ENCODE data around the gene TTF2. TPM values are rescaled to one million over a fixed set of nuclear protein-coding genes. Genes with fewer than 3 reads are reported as not detected.

The TTF2 gene
- total RNA-seq, 1 donor from 2014 or later, result 53.0 TPM

DNA sequence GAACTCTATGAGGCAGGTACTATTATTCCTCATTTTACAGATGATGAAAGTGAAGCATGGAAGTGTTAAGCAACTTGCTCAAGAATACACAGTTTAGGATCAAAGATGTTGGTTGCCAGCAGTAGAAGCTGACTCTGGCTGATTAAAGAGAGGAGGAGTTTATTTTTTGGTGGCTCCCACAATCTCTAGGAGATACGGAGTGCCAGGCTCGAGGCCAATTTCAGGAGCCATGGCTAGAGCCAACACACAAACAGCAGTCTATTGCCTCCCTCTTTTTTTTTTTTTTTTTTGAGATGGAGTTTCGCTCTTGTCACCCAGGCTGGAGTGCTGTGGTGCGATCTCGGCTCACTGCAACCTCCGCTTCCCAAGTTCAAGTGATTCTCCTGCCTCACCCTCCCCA is 19.6 kb downstream of the TTF2 start:
- TF ChIP-seq, protein P1, sequence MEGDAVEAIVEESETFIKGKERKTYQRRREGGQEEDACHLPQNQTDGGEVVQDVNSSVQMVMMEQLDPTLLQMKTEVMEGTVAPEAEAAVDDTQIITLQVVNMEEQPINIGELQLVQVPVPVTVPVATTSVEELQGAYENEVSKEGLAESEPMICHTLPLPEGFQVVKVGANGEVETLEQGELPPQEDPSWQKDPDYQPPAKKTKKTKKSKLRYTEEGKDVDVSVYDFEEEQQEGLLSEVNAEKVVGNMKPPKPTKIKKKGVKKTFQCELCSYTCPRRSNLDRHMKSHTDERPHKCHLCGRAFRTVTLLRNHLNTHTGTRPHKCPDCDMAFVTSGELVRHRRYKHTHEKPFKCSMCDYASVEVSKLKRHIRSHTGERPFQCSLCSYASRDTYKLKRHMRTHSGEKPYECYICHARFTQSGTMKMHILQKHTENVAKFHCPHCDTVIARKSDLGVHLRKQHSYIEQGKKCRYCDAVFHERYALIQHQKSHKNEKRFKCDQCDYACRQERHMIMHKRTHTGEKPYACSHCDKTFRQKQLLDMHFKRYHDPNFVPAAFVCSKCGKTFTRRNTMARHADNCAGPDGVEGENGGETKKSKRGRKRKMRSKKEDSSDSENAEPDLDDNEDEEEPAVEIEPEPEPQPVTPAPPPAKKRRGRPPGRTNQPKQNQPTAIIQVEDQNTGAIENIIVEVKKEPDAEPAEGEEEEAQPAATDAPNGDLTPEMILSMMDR (conservative IDR thresholded peaks at IDR 0.05; ENCODE audit: low read depth, low read length), result no peak
- no peak overlapping the region for H3K4me3 ChIP-seq (ENCODE audit: low read depth, low read length)
- DNase-seq (ENCODE audit: low read depth), result no peak

DNA sequence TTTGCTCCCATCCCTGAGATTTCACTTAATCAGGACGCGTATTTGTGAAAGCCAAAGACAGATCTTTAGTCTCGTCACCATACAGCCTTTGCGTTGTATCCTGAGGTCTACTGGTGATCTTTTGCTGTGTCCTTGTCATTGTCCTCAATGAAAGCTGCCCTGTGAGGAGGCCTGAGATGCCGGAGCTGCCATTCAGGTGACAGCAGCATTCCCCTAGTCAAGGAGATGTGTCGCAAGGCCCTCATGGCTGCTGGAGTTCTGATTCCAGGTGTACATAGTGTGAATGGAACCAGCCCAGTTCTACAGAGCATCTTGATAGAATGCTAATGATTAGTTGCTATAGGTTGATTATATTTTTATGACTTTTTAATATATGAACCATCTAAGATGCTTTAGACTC is 24.1 kb downstream of the TTF2 start:
- DNase-seq (ENCODE audit: low read depth), result no peak
- H3K4me3 ChIP-seq (ENCODE audit: low read depth, low read length), result no peak overlapping the region
- TF ChIP-seq, protein P1 (conservative IDR thresholded peaks at IDR 0.05; ENCODE audit: low read depth, low read length), result no peak

DNA sequence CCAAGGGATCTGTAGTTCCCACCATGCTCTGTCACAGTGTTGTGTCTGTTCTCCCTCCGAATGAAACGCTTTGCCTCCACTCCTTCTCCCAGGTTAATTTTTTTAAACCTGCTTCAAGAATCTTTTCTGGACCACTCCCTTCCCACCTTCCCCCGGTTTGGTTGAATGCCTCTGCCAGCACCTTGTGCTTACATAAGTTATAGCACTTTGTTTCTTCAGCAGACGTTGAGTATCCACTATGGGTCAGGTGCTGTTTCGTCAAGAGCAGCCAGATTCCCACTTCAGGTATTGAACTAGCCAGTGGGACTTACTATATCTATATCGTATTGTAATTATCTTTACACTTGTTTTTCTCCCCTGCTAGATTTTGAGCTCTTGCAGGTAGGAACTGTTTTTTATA is 27.6 kb downstream of the TTF2 start:
- TF ChIP-seq, protein P1 (conservative IDR thresholded peaks at IDR 0.05; ENCODE audit: low read depth, low read length), result no peak
- H3K4me3 ChIP-seq (ENCODE audit: low read depth, low read length), result no peak overlapping the region
- no peak for DNase-seq (ENCODE audit: low read depth)

DNA sequence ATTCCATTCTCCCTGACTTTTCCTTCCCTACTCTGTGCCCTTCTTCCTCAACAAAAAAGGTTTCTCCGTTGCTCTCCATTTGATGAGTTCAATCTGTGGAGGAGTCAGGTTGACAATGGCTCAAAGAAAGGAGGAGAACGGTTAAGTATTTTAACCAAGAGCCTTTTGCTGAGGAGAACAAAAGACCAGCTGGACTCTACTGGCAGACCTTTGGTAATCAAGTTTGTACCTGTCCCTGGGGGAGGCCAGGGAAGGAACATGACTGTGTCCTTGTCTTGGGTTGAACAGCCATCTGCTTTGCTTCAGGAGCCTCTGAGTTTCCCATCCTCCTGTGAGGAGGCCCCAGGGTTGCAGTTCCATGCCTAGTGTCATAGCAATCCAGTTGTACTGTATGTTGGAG is 29.9 kb downstream of the TTF2 start:
- DNase-seq (ENCODE audit: low read depth), result no peak
- H3K4me3 ChIP-seq (ENCODE audit: low read depth, low read length), result no peak overlapping the region
- TF ChIP-seq, protein P1 (conservative IDR thresholded peaks at IDR 0.05; ENCODE audit: low read depth, low read length), result no peak

DNA sequence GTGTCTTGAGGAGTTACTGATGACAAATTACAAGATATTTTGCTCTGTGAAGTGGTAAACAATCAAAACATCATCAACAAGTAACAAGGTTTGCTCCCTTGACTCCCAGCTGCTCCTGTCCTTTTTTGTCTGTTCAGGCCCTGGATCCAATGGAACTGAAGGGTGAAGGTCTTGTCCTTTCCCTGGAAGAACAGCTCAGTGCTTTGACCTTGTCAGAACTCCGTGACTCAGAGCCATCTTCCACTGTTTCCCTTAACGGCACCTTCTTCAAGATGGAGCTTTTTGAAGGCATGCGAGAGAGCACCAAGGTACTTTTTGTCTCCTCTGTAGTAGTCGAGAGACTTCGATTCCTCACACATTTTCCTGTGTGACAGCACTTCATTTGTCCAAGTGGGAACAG is 32.5 kb downstream of the TTF2 start:
- no peak for DNase-seq (ENCODE audit: low read depth)
- TF ChIP-seq, protein P1 (conservative IDR thresholded peaks at IDR 0.05; ENCODE audit: low read depth, low read length), result no peak
- H3K4me3 ChIP-seq (ENCODE audit: low read depth, low read length), result no peak overlapping the region

DNA sequence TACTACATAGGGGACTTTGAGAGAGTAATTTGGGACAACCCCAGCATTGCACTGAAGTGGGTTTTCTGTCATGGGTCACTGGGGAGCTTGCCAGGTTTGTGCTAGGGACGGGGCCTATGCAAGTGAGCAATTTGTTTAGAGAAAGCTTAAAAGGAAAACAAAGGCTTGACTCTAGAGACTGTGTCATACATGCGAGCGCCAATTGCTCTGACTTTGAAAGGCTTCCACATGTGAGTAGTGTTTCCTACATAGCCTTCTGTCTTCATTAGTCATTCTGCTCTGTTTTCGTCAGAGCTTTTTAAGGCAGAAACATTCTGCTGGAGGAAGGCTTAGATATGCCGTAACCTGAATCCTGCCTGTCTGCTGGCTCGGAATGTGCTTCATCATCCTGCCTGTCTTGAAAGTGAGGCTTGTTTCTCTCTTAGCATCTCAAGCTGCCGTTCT is 33.0 kb downstream of the TTF2 start:
- TF ChIP-seq, protein P1 (conservative IDR thresholded peaks at IDR 0.05; ENCODE audit: low read depth, low read length), result no peak
- DNase-seq (ENCODE audit: low read depth), result no peak
- no peak overlapping the region for H3K4me3 ChIP-seq (ENCODE audit: low read depth, low read length)

DNA sequence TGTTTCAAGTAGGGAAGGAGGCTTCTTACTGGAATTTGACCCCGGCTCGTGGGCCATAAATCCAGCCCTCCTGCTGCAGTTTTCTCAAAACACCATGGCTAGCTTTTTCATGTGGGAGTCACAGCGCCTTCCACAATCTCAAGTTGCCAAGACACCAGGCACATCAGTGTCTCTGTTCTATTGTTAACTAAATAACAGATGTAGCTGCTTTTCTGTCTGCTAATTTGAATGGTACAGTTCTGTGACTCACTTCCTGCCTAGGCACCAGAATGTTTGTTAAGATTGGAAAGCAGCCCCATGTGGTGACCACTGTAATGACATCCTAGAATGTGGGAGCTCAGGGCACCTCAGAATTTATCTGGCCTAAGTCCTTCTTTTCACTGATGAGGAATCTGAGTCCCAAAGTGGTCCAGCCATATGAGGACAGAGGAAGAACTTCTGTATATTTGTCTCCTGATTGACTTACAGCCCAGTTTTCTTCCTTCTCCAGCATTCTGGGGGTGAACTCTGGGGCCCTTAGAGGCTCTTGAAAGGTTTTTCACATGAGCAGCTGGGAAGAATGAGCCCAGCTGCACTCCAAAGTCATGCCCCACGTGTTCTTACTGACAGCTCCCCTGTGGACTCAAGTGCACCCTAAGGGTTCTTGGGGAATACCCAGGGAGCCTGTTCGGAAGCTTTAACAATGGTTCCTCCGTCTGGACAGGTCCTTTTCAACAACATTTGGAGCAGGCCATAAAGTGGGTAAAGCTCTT is 33.9 kb downstream of the TTF2 start:
- H3K4me3 ChIP-seq (ENCODE audit: low read depth, low read length), result no peak overlapping the region
- TF ChIP-seq, protein P1 (conservative IDR thresholded peaks at IDR 0.05; ENCODE audit: low read depth, low read length), result peak; percentile 48
- DNase-seq (ENCODE audit: low read depth), result no peak
